Effector memory CD8-positive, alpha-beta T cell (primary cell): ENCODE measurements around the gene PCDHAC2.
A peak's percentile ranks its signal among the peaks of the same experiment; 100 is the strongest.

Source experiments
- ATAC-seq: fragments of 150-1000 bp; cut with Tn5 transposase; replicated peaks from 2 replicates; pipeline ENCODE4 v1.10.0; 2021; ENCODE audit warnings: mild to moderate bottlenecking, moderate library complexity
- DNase-seq, 3 experiments: peaks; one replicate each; pipeline ENCODE4 v3.0.0; 2021
- H3K27ac Mint-ChIP-seq, 2 donors: one replicate each; pipeline ENCODE4 v1.8.0; 2022; ENCODE audit warnings: mild to moderate bottlenecking in 2 of 2, mixed read lengths in 2 of 2, moderate library complexity in 2 of 2
- H3K27me3 Mint-ChIP-seq, 2 donors: one replicate each; pipeline ENCODE4 v1.8.0; 2022; ENCODE audit warnings: mixed read lengths in 2 of 2
- H3K36me3 Mint-ChIP-seq: one replicate; pipeline ENCODE4 v1.8.0; 2022; ENCODE audit warnings: mild to moderate bottlenecking, moderate library complexity, mixed read lengths; ENCODE audit not compliant: insufficient read depth
- H3K4me1 Mint-ChIP-seq, 2 donors: one replicate each; pipeline ENCODE4 v1.8.0; 2022; ENCODE audit warnings: low read depth in 2 of 2, mixed read lengths in 2 of 2
- H3K4me3 Mint-ChIP-seq, 2 donors: one replicate each; pipeline ENCODE4 v1.8.0; 2022; ENCODE audit warnings: mild to moderate bottlenecking in 2 of 2, mixed read lengths in 2 of 2, moderate library complexity in 2 of 2
- H3K9me3 Mint-ChIP-seq, 2 donors: one replicate each; pipeline ENCODE4 v1.8.0; 2022; ENCODE audit warnings: mixed read lengths in 2 of 2
- total RNA-seq, 9 experiments: gene quantifications; one replicate each; lab custom pipeline; 2026; lab: John Stamatoyannopoulos, UW

The PCDHAC2 gene, protein sequence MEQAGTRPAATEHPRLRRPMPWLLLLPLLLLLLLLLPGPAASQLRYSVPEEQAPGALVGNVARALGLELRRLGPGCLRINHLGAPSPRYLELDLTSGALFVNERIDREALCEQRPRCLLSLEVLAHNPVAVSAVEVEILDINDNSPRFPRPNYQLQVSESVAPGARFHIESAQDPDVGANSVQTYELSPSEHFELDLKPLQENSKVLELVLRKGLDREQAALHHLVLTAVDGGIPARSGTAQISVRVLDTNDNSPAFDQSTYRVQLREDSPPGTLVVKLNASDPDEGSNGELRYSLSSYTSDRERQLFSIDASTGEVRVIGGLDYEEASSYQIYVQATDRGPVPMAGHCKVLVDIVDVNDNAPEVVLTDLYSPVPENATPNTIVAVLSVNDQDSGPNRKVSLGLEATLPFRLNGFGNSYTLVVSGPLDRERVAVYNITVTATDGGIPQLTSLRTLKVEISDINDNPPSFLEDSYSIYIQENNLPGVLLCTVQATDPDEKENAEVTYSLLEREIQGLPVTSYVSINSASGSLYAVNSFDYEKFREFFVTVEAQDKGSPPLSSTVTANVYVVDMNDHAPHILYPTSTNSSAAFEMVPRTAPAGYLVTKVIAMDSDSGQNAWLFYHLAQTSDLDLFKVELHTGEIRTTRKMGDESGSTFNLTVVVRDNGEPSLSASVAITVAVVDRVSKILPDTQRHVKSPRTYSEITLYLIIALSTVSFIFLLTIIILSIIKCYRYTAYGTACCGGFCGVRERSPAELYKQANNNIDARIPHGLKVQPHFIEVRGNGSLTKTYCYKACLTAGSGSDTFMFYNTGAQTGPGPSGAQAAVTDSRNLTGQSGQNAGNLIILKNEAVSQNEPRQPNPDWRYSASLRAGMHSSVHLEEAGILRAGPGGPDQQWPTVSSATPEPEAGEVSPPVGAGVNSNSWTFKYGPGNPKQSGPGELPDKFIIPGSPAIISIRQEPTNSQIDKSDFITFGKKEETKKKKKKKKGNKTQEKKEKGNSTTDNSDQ
- total RNA-seq = 0 to 0.18 (median 0) reads per million in 9 experiments

- no peaks in the 10 kb centered on the region for H3K36me3 Mint-ChIP-seq
- DNase-seq (no peak), ATAC-seq (no peak)
- no peaks in the 10 kb centered on the region for H3K9me3 Mint-ChIP-seq
- H3K27ac Mint-ChIP-seq = no peak within 1 kb of the TSS
- peaks cover 28 to 60% of the 10 kb centered on the region in 2 donors for H3K27me3 Mint-ChIP-seq
- no peaks in the 10 kb centered on the region for H3K4me1 Mint-ChIP-seq
- H3K4me3 Mint-ChIP-seq = no peak within 1 kb of the TSS
Measured at GRCh38 chr5:140966293-140967225, at the start of gene PCDHAC2. Gene PCDHAC2, plus strand, starts transcription at chr5:140966476. Its CDS starts 291 bp downstream, at chr5:140966767.

- peaks cover 36 to 38% of the 10 kb centered on the region in 2 donors for H3K27me3 Mint-ChIP-seq
- peaks cover 4% of the 10 kb centered on the region for H3K36me3 Mint-ChIP-seq
- peaks cover 0 to 6% of the 10 kb centered on the region in 2 donors for H3K4me1 Mint-ChIP-seq
- no peak overlapping the region for H3K4me3 Mint-ChIP-seq
- no peaks in the 10 kb centered on the region for H3K9me3 Mint-ChIP-seq
- DNase-seq = no peak
- no peak for ATAC-seq
- H3K27ac Mint-ChIP-seq = no peak overlapping the region
Measured at GRCh38 chr5:140923601-140924000, 42.7 kb upstream of the PCDHAC2 start.

DNA sequence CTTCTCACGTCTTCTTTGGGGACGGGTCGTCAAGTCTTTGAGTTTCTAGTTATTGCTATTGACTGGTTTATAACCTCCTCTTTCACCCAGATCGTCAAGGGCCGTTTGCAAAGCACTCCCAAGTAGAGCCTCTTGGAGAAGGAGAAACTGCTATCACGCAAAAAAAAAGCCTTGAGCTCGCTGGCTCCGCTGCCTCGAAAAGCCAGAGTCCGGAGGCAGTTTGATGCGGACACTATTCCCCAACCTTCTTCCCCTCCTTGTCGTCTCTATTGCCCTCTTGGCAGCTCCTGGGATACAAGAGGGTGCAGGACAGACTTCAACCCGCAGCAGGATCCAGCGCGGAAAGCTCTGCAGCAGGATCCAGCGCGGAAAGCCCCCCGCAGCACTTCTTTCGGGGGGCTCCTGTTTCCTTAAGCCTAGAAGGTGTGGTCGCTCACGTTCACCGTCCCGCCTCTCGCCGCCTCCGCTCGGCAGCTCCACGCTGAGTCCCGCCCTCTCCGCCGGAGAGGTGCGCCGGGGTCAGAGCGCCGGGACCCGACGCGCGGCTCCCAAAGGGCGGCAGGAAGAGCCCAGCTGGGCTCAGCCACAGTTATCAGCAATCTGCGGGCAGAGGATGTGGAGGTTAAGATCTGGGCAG is 40.4 kb upstream of the PCDHAC2 start, which contains the start of gene PCDHAC1:
PCDHAC1 (plus strand) TSS at position 494 of the 637 bp plus-strand sequence. CDS start 594 bp downstream, outside the sequence.
- no peak for DNase-seq
- peak; percentile 8 for ATAC-seq
- Mint-ChIP-seq H3K4me1 (peaks cover 0 to 6% of the 10 kb centered on the region in 2 donors), H3K9me3 (no peaks in the 10 kb centered on the region), H3K4me3 (peak within 1 kb of the TSS; percentile 51 to 57), H3K36me3 (no peaks in the 10 kb centered on the region), H3K27me3 (peaks cover 35 to 43% of the 10 kb centered on the region in 2 donors), H3K27ac (no peak within 1 kb of the TSS)

DNA sequence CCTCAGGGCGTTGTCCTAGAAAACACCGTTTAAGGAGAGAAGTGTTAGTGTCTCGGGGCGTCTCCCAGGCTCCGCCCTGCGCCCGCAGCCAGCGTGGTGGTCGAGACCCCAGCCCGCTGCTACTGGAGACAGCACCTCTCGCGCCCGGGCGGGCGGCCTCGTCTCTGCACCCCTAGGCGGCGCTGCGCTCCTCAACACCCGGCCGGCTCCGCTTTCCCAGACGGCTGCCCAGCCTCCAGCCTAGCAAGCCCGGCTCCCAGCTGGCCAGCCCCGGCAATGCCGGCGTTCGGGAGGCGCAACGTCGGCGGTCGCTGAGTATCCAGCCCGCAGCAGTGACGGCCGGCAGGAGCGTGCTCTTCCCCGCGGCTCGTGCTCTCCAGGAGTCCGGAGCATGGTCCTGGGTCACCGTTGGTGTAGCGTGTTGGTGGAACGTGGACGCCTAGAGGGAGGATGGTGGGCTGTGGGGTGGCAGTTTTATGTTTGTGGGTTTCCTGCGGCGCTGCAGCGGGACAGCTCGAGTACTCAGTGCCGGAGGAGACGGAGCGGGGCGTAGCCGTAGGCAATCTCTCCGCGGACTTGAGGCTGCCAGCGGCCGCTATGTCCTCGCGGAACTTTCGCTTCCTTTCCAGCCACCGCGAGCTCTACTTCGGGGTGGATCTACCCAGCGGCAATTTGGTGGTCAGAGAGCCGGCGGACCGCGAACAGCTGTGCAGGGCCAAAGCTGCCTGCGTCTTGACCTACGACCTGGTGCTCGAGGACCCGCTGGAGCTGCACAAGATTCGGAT is 39.6 kb upstream of the PCDHAC2 start:
- no peak overlapping the region for H3K27ac Mint-ChIP-seq
- H3K4me3 Mint-ChIP-seq = peak overlapping the region; percentile 51 to 57
- DNase-seq = no peak
- H3K9me3 Mint-ChIP-seq = no peaks in the 10 kb centered on the region
- H3K4me1 Mint-ChIP-seq = peaks cover 0 to 6% of the 10 kb centered on the region in 2 donors
- H3K36me3 Mint-ChIP-seq = no peaks in the 10 kb centered on the region
- peaks cover 35 to 40% of the 10 kb centered on the region in 2 donors for H3K27me3 Mint-ChIP-seq
- peak; percentile 12 for ATAC-seq

GRCh38 chr5:140927228-140927573 is 39.1 kb upstream of the PCDHAC2 start:
- Mint-ChIP-seq H3K4me3 (peak overlapping the region; percentile 51 to 57), H3K27me3 (peaks cover 34 to 40% of the 10 kb centered on the region in 2 donors), H3K27ac (no peak overlapping the region), H3K36me3 (no peaks in the 10 kb centered on the region), H3K9me3 (no peaks in the 10 kb centered on the region), H3K4me1 (peaks cover 0 to 6% of the 10 kb centered on the region in 2 donors)
- ATAC-seq (no peak), DNase-seq (no peak)

GRCh38 chr5:140934964-140935606 is 31.2 kb upstream of the PCDHAC2 start:
- DNase-seq (no peak), ATAC-seq (no peak)
- Mint-ChIP-seq H3K4me3 (no peak overlapping the region), H3K9me3 (no peaks in the 10 kb centered on the region), H3K36me3 (no peaks in the 10 kb centered on the region), H3K27ac (no peak overlapping the region), H3K4me1 (no peaks in the 10 kb centered on the region), H3K27me3 (no peaks in the 10 kb centered on the region)

DNA sequence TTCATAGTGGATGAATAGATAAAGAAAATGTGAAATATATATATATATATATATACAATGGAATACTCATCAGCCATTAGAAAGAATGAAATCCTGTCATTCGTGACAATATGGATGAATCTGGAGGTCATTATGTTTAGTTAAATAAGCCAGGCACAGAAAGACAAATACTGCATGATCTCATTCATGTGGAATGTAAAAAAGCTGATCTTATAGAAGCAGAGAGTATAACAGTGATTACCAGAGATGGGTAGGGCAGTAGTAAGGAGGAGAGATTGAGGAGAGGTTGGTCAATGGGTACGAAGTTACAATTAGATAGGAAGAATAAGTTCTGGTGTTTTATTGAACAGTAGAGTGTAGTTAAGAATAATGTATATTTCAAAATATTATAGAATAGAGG is 19.7 kb upstream of the PCDHAC2 start:
- no peak overlapping the region for H3K27ac Mint-ChIP-seq
- H3K4me3 Mint-ChIP-seq = no peak overlapping the region
- H3K4me1 Mint-ChIP-seq = no peaks in the 10 kb centered on the region
- no peaks in the 10 kb centered on the region for H3K36me3 Mint-ChIP-seq
- DNase-seq (no peak), ATAC-seq (no peak)
- peaks cover 0 to 1% of the 10 kb centered on the region in 2 donors for H3K27me3 Mint-ChIP-seq
- H3K9me3 Mint-ChIP-seq = peaks cover 7 to 21% of the 10 kb centered on the region in 2 donors

DNA sequence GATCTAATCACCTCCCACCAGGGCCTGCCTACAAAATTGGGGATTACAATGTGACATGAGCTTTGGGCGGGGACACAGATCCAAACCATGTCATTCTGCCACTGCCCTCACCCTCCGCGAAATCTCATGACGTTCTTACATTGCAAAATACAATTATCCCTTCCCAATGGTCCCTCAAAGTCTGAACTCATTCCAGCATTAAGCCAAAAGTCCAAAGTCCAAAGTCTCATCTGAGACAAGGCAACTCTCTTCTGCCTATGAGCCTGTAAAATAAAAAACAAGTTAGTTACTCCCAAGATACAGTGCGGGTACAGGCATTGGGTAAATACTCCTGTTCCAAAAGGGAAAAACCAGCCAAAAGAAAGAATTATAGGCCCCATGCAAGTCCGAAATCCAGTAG is 14.6 kb upstream of the PCDHAC2 start:
- no peaks in the 10 kb centered on the region for H3K36me3 Mint-ChIP-seq
- H3K27ac Mint-ChIP-seq = no peak overlapping the region
- H3K27me3 Mint-ChIP-seq = no peaks in the 10 kb centered on the region
- no peak for ATAC-seq
- DNase-seq = no peak
- H3K9me3 Mint-ChIP-seq = peaks cover under 1 to 3% of the 10 kb centered on the region in 2 donors
- no peaks in the 10 kb centered on the region for H3K4me1 Mint-ChIP-seq
- H3K4me3 Mint-ChIP-seq = no peak overlapping the region

- DNase-seq (no peak), ATAC-seq (no peak)
- H3K27me3 Mint-ChIP-seq = no peaks in the 10 kb centered on the region
- H3K4me3 Mint-ChIP-seq = no peak overlapping the region
- no peaks in the 10 kb centered on the region for H3K4me1 Mint-ChIP-seq
- H3K9me3 Mint-ChIP-seq = no peaks in the 10 kb centered on the region
- no peak overlapping the region for H3K27ac Mint-ChIP-seq
- H3K36me3 Mint-ChIP-seq = no peaks in the 10 kb centered on the region
Measured at GRCh38 chr5:140953234-140953633, 13.0 kb upstream of the PCDHAC2 start.

- H3K9me3 Mint-ChIP-seq = no peaks in the 10 kb centered on the region
- no peaks in the 10 kb centered on the region for H3K4me1 Mint-ChIP-seq
- no peak overlapping the region for H3K4me3 Mint-ChIP-seq
- no peak overlapping the region for H3K27ac Mint-ChIP-seq
- DNase-seq (no peak), ATAC-seq (no peak)
- H3K36me3 Mint-ChIP-seq = no peaks in the 10 kb centered on the region
- H3K27me3 Mint-ChIP-seq = peaks cover 20 to 45% of the 10 kb centered on the region in 2 donors
Measured at GRCh38 chr5:140962190-140962589, 4.1 kb upstream of the PCDHAC2 start.

GRCh38 chr5:140964356-140964755 is 1.9 kb upstream of the PCDHAC2 start:
- Mint-ChIP-seq H3K4me3 (no peak overlapping the region), H3K27ac (no peak overlapping the region), H3K36me3 (no peaks in the 10 kb centered on the region), H3K27me3 (peaks cover 28 to 60% of the 10 kb centered on the region in 2 donors), H3K4me1 (no peaks in the 10 kb centered on the region), H3K9me3 (no peaks in the 10 kb centered on the region)
- no peak for ATAC-seq
- no peak for DNase-seq
